ENCODE results near the gene CAST.

CAST gene

GRCh38 chr5:96651948-96652753, 10.0 kb upstream of the CAST start:
- DNase-seq: no peak
- H3K27me3 ChIP-seq: no peaks in the 10 kb centered on the region
- H3K4me3 ChIP-seq: no peak overlapping the region
- TF ChIP-seq, protein P1, sequence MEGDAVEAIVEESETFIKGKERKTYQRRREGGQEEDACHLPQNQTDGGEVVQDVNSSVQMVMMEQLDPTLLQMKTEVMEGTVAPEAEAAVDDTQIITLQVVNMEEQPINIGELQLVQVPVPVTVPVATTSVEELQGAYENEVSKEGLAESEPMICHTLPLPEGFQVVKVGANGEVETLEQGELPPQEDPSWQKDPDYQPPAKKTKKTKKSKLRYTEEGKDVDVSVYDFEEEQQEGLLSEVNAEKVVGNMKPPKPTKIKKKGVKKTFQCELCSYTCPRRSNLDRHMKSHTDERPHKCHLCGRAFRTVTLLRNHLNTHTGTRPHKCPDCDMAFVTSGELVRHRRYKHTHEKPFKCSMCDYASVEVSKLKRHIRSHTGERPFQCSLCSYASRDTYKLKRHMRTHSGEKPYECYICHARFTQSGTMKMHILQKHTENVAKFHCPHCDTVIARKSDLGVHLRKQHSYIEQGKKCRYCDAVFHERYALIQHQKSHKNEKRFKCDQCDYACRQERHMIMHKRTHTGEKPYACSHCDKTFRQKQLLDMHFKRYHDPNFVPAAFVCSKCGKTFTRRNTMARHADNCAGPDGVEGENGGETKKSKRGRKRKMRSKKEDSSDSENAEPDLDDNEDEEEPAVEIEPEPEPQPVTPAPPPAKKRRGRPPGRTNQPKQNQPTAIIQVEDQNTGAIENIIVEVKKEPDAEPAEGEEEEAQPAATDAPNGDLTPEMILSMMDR (IDR thresholded peaks at IDR 0.05): no peak
- no peaks in the 10 kb centered on the region for H3K36me3 ChIP-seq
- no peaks in the 10 kb centered on the region for H3K9me3 ChIP-seq
- no peak overlapping the region for H3K27ac ChIP-seq
- H3K4me1 ChIP-seq: peaks cover 0 to 4% (median 0%) of the 10 kb centered on the region in 4 donors
- intact Hi-C loops (cut with DNase I; ENCODE audit: low total_unique reads): no loop called here

DNA sequence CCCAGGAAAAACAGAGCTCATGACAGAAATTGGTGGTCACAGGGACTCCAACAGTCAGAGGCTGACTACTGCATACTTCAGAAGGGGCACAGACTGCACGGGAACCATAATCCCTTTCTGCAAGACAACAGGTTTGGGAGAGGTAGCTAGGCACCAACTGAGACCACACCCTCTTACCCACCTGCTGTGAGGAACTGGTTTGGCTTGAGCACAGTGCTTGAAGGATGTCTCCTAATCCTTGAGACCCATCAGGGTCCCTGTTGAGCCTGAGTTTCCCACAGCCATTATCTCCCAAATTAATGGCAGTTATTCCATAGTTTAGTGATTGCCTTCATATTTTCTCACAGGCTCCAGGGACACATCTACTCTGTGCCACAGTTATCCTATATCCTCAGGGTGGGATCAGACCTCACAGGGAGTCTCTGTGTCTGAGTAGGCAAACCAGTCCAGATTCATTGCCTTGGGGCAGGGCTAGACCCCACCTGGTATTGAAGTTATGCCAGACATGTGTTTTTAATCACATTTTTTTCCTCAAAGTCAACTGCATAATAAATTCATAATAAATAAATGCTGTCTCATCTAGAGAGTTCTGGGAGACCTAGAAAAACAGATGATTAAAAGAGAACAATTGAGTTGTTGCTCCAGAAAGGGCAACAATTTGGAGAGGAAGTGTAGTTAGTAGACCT, 9.3 kb upstream of the CAST start:
- Histone ChIP-seq H3K4me1 (peaks cover 0 to 5% (median 0%) of the 10 kb centered on the region in 4 donors), H3K9me3 (no peaks in the 10 kb centered on the region), H3K27me3 (no peaks in the 10 kb centered on the region), H3K4me3 (no peak overlapping the region), H3K27ac (no peak overlapping the region), H3K36me3 (no peaks in the 10 kb centered on the region)
- intact Hi-C loops (cut with DNase I; ENCODE audit: low total_unique reads): no loop called here
- TF ChIP-seq, protein P1 (IDR thresholded peaks at IDR 0.05): no peak
- DNase-seq: no peak

DNA sequence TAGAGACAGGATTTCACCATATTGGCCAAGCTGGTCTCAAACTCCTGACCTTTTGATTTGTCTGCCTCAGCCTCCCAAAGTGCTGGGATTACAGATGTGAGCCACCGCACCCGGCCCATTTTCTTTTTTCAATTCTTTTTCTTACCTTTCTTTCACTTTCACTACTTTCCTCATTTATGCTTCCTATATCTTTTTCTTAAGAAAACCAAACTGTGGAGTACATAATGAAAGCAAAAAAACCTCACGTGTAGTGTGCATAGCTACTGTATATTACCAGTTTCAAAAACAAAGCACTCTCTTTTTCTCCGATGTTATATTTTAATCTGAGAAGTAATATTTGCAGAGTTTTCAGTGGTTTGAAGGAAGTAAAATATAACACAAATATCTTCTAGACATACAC, 8.0 kb upstream of the CAST start:
- TF ChIP-seq, protein P1 (IDR thresholded peaks at IDR 0.05): no peak
- DNase-seq: no peak
- H3K4me1 ChIP-seq: peaks cover 0 to 5% (median 0%) of the 10 kb centered on the region in 4 donors
- H3K9me3 ChIP-seq: no peaks in the 10 kb centered on the region
- intact Hi-C loops (cut with DNase I; ENCODE audit: low total_unique reads): no loop called here
- H3K27ac ChIP-seq: no peak overlapping the region
- no peaks in the 10 kb centered on the region for H3K27me3 ChIP-seq
- H3K4me3 ChIP-seq: no peak overlapping the region
- no peaks in the 10 kb centered on the region for H3K36me3 ChIP-seq

DNA sequence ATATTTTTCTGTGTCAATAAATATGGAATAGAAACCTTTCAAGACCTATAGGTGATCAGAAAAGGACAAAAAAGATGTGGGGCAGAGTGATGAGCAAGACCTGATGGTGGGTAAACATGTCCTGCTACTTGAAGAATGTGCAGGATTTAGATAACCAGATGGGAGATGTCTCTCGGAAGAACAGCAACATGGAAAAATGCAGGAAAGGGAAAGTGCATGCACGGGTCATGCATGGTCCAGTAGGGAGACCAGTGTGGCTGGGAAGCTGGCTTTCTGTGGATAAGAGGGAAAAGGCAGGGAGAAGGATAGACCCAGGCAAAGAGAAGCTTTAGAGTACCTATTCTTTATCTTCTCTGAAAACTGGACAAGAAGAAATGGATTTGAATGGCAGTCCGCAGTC, 7.1 kb upstream of the CAST start:
- Histone ChIP-seq H3K4me3 (no peak overlapping the region), H3K9me3 (no peaks in the 10 kb centered on the region), H3K27ac (no peak overlapping the region), H3K4me1 (peaks cover 0 to 5% (median 0%) of the 10 kb centered on the region in 4 donors), H3K27me3 (no peaks in the 10 kb centered on the region), H3K36me3 (no peaks in the 10 kb centered on the region)
- intact Hi-C loops (cut with DNase I; ENCODE audit: low total_unique reads): no loop called here
- no peak for DNase-seq
- TF ChIP-seq, protein P1 (IDR thresholded peaks at IDR 0.05): no peak

GRCh38 chr5:96655506-96655905, 6.7 kb upstream of the CAST start:
- Histone ChIP-seq H3K36me3 (no peaks in the 10 kb centered on the region), H3K4me1 (peaks cover 0 to 5% (median 1%) of the 10 kb centered on the region in 4 donors), H3K9me3 (no peaks in the 10 kb centered on the region), H3K4me3 (no peak overlapping the region), H3K27ac (no peak overlapping the region), H3K27me3 (no peaks in the 10 kb centered on the region)
- TF ChIP-seq, protein P1 (IDR thresholded peaks at IDR 0.05): no peak
- intact Hi-C loops (cut with DNase I; ENCODE audit: low total_unique reads): no loop called here
- DNase-seq: no peak

Data from tibial artery (tissue), 4 donors.